OCI-LY7 (cell line): ENCODE measurements around the gene MDH2. TPM values are rescaled to one million over a fixed set of nuclear protein-coding genes. Genes with fewer than 3 reads are reported as not detected.

Source experiments
- BruUV-seq: library from RNA; stranded (reverse); fragments of 400-500 nt; replicated peaks from 2 replicates; lab custom pipeline; 2021; lab: Mats Ljungman, UMichigan
- CTCF ChIA-PET: fragments of 300-600 bp; sonication (Branson Sonifier 250); formaldehyde crosslinking; loops from one replicate; lab custom pipeline; 2022; ENCODE audit warnings: antibody characterized with exemption; ENCODE audit not compliant: unreplicated experiment; lab: Charles Lee
- POLR2A ChIA-PET: fragments of 300-600 bp; sonication (Branson Sonifier 250); formaldehyde crosslinking; loops from one replicate; lab custom pipeline; 2022; ENCODE audit warnings: antibody characterized with exemption; lab: Charles Lee
- DNase-seq: peaks from one replicate; pipeline ENCODE4 v3.0.0-alpha.2; 2015; ENCODE audit warnings: low spot score
- H2AFZ ChIP-seq: fragments of 200-600 bp; sonication (generic), shearing (Covaris generic); 2 replicates; pipeline ENCODE4 v1.6.1; 2014; ENCODE audit warnings: mild to moderate bottlenecking, antibody characterized with exemption, low read length, moderate library complexity
- H3K27ac ChIP-seq: fragments of 200-600 bp; sonication (generic); 2 replicates; pipeline ENCODE4 v1.5.1; 2014; ENCODE audit warnings: mixed run types, low read depth, mild to moderate bottlenecking, moderate library complexity, low read length, inconsistent platforms; ENCODE audit not compliant: poor library complexity, severe bottlenecking
- H3K36me3 ChIP-seq: fragments of 200-600 bp; sonication (generic); 2 replicates; pipeline ENCODE4 v1.6.1; 2014; ENCODE audit warnings: mild to moderate bottlenecking, antibody characterized with exemption, low read length, moderate library complexity, mixed read lengths; ENCODE audit not compliant: insufficient read depth
- H3K4me1 ChIP-seq: fragments of 200-600 bp; sonication (generic); 2 replicates; pipeline ENCODE4 v1.5.1; 2014; ENCODE audit warnings: mild to moderate bottlenecking, low read length; ENCODE audit not compliant: insufficient read depth, poor library complexity, severe bottlenecking
- H3K4me2 ChIP-seq: fragments of 200-600 bp; sonication (generic); 2 replicates; pipeline ENCODE4 v1.6.1; 2014; ENCODE audit warnings: mild to moderate bottlenecking, low read length
- H3K4me3 ChIP-seq: fragments of 200-600 bp; sonication (generic); 2 replicates; pipeline ENCODE4 v1.5.1; 2014; ENCODE audit warnings: mild to moderate bottlenecking, low read depth, low read length; ENCODE audit not compliant: poor library complexity, severe bottlenecking
- H3K79me2 ChIP-seq: fragments of 200-600 bp; sonication (generic); 2 replicates; pipeline ENCODE4 v1.6.1; 2016; ENCODE audit warnings: low read depth, mild to moderate bottlenecking, low read length, moderate library complexity, mixed read lengths; ENCODE audit not compliant: insufficient read depth
- H3K9me2 ChIP-seq: fragments of 200-600 bp; sonication (generic); 2 replicates; pipeline ENCODE4 v1.6.1; 2016; ENCODE audit warnings: mild to moderate bottlenecking, low read length, mixed read lengths; ENCODE audit not compliant: insufficient read depth
- H3K9me3 ChIP-seq: fragments of 200-600 bp; sonication (generic); 2 replicates; pipeline ENCODE4 v1.6.1; 2014; ENCODE audit warnings: mild to moderate bottlenecking, mixed run types, low read length, mixed read lengths
- H4K20me1 ChIP-seq: fragments of 200-600 bp; sonication (generic); 2 replicates; pipeline ENCODE4 v1.6.1; 2014; ENCODE audit warnings: mild to moderate bottlenecking, antibody characterized with exemption, low read length, moderate library complexity, mixed read lengths; ENCODE audit not compliant: insufficient read depth
- EZH2phosphoT487 ChIP-seq: fragments of 200-600 bp; sonication (generic); IDR thresholded peaks from 2 replicates; pipeline ENCODE4 v1.6.1; 2018; ENCODE audit warnings: low read depth, borderline replicate concordance, mild to moderate bottlenecking, mixed run types, antibody characterized with exemption, low read length, moderate library complexity, mixed read lengths
- intact Hi-C: fragments of 100-400 bp; cut with micrococcal nuclease; formaldehyde crosslinking; loops from one replicate; pipeline ENCODE4 v1.10.0; 2022; ENCODE audit not compliant: unreplicated experiment
- total RNA-seq, 2 experiments: library from RNA; depleted of rRNA in 1 of 2; stranded (reverse); fragments of >200 nt in 1 of 2; shearing (Covaris generic) in 1 of 2; gene quantifications; 2 replicates each; pipeline ENCODE4 v1.2.3, GENCODE V29; 2014 to 2022
- TF ChIP-seq, protein P1 (sequence below): fragments of 200-600 bp; sonication (generic); conservative IDR thresholded peaks from 2 replicates; pipeline ENCODE4 v1.5.1; 2014; ENCODE audit warnings: mild to moderate bottlenecking, antibody characterized with exemption, low read length, moderate library complexity, mixed read lengths

Gene MDH2
- total RNA-seq, 2 experiments from 2014 or later, result 155 to 253 TPM

DNA sequence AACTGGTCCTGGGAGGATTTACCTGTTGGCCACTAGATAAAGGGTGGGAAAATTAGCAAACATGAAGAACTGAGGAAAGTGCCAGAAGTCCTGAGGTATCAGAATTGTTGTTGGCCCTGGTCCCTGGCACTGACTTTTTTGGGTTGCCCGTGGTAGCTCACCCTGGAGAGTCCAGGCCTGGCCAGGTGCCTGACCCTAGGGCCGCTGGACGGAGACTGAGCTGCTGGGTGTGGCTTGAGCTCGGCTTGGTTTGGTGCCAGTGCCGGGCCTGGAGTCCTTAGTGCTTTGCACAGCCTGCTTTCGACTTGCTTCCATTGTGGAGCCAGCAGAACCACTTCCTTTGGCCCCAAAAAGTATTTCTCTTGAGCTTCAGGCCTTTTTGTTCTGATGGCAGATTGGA is 12.9 kb downstream of the MDH2 start:
- POLR2A ChIA-PET, result no interaction called here
- no peaks in the 10 kb centered on the region for H3K79me2 ChIP-seq

DNA sequence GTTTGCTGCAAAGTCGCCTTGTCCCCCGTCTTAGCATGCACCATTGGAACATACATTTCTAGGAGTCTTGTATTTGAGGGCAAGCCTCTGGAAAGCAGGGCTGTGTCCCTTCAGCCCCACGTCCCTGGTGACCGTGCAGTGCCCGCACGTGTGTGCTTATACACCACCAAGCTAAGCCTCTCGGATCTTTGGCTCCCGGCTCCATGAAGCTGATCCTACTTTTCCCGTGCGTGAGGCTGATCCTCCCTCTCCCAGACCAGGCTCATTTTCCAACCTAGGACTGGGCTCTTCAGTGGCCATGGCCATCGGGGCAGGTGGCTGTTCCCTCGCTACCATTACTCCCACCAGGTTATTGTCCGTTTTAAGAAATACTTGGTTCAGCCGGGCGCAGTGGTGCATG is 14.3 kb downstream of the MDH2 start:
- Histone ChIP-seq H3K9me2 (no peaks in the 10 kb centered on the region), H3K79me2 (no peaks in the 10 kb centered on the region), H3K27ac (no peak overlapping the region), H3K9me3 (no peaks in the 10 kb centered on the region), H3K36me3 (peaks cover 100% of the 10 kb centered on the region), H3K4me1 (no peaks in the 10 kb centered on the region), H3K4me3 (no peak overlapping the region), H3K4me2 (no peak overlapping the region), H2AFZ (no peak overlapping the region), H4K20me1 (no peaks in the 10 kb centered on the region; the same call in 1 of the 2 replicates)
- ChIA-PET POLR2A (no interaction called here), CTCF (no interaction called here)
- DNase-seq, result no peak
- no TSS peak for BruUV-seq
- intact Hi-C loops, result no loop called here
- TF ChIP-seq, protein P1, sequence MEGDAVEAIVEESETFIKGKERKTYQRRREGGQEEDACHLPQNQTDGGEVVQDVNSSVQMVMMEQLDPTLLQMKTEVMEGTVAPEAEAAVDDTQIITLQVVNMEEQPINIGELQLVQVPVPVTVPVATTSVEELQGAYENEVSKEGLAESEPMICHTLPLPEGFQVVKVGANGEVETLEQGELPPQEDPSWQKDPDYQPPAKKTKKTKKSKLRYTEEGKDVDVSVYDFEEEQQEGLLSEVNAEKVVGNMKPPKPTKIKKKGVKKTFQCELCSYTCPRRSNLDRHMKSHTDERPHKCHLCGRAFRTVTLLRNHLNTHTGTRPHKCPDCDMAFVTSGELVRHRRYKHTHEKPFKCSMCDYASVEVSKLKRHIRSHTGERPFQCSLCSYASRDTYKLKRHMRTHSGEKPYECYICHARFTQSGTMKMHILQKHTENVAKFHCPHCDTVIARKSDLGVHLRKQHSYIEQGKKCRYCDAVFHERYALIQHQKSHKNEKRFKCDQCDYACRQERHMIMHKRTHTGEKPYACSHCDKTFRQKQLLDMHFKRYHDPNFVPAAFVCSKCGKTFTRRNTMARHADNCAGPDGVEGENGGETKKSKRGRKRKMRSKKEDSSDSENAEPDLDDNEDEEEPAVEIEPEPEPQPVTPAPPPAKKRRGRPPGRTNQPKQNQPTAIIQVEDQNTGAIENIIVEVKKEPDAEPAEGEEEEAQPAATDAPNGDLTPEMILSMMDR, result no peak
- no peak for TF ChIP-seq EZH2phosphoT487

More for the DNA sequence above, 12.9 kb downstream of the MDH2 start:
- Histone ChIP-seq H3K4me3 (no peak overlapping the region), H3K4me1 (no peaks in the 10 kb centered on the region), H3K9me2 (no peaks in the 10 kb centered on the region), H3K9me3 (no peaks in the 10 kb centered on the region), H4K20me1 (0 out of 2 replicates have a peak, but pooled peaks cover 5% of the 10 kb centered on the region), H3K4me2 (no peak overlapping the region), H2AFZ (no peak overlapping the region), H3K27ac (no peak overlapping the region), H3K36me3 (peaks cover 100% of the 10 kb centered on the region)
- no peak for TF ChIP-seq EZH2phosphoT487
- TF ChIP-seq, protein P1, result no peak
- no peak for DNase-seq
- intact Hi-C loops, result no loop called here
- no TSS peak for BruUV-seq
- CTCF ChIA-PET, result interaction anchor here (0.6 kb wide), 1 partner anchor 13 kb away, joined by 6 read pairs; no protein-coding TSS in a partner anchor

DNA sequence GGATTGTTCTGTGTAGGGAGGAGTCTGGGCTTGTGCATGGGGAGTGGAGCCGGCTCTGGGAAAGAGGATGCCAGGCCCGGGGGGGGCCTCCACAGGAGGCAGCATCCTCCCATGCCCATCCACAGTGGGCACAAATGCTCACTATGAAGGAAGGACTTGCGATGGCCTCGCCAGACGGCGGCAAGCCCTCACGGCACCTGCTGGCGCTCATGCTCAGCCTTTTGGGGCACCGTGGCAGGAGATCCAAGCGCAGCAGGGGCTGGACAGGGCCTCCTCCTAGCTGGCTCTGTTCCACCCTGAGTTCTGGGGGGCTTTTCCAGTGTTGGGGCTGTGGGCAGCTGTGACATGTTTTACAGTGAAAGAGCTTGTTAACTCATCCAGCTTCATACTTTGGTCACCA is 15.2 kb downstream of the MDH2 start:
- H3K27ac ChIP-seq, result no peak overlapping the region
- DNase-seq, result no peak
- H2AFZ ChIP-seq, result no peak overlapping the region
- no peaks in the 10 kb centered on the region; the same call in 1 of the 2 replicates for H4K20me1 ChIP-seq
- no peaks in the 10 kb centered on the region for H3K79me2 ChIP-seq
- H3K9me2 ChIP-seq, result no peaks in the 10 kb centered on the region
- H3K36me3 ChIP-seq, result peaks cover 96% of the 10 kb centered on the region
- H3K4me2 ChIP-seq, result no peak overlapping the region
- no peaks in the 10 kb centered on the region for H3K9me3 ChIP-seq
- no peak for TF ChIP-seq EZH2phosphoT487
- TF ChIP-seq, protein P1, result no peak
- CTCF ChIA-PET, result no interaction called here
- H3K4me1 ChIP-seq, result no peaks in the 10 kb centered on the region
- BruUV-seq, result no TSS peak
- POLR2A ChIA-PET, result no interaction called here
- intact Hi-C loops, result no loop called here
- no peak overlapping the region for H3K4me3 ChIP-seq
